Islet of Langerhans (tissue), 1 donor: ENCODE measurements around the gene CAMK2A.
"Not testable (repeated sequence)": the region's sequence is repeated elsewhere in the genome, so short reads cannot be mapped to it uniquely, and the experiment has no call there.

Experiments used
- FAIRE-seq: peaks from one replicate; lab custom pipeline; 2011; peaks lifted over from hg19 to GRCh38; lab: Jason Lieb, UNC

The CAMK2A gene

DNA sequence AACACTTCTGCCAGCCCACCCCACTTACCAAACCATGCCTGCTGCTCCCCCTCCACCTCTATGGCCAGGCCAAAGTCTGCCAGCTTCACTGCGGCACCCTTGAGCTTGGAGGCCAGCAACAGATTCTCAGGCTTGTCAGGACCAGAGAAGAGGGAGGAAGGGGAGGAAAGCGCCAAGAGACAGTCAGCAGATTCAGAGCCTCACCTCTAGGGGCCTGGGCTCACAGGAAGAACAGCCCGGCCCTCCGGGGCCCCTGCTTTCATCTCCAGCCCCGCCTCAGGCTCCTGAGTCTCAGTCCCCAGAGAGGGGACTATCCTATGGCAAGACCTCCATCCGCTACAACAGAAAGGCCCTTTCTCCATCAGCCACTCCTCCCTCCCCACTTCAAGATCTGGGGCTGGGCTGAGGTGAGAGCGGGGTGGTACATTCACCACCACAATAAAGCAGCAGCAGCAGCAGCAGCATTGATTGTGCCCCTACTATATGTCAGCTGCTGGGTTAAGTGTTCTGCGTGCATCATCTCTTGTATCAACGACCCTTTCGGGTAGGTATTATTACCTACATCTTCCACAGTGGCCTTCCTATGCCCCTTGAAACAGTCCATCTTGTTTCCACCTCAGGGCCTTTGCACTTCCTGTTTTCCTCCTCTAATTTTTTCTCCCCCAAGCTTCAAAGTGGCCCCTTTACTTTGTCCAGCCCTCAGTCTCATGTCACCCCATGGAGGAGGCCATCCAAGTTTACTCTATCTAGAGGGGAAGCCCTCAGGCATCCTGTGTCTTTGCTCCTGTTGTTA, 36.0 kb downstream of the CAMK2A start:
- no peak for FAIRE-seq

DNA sequence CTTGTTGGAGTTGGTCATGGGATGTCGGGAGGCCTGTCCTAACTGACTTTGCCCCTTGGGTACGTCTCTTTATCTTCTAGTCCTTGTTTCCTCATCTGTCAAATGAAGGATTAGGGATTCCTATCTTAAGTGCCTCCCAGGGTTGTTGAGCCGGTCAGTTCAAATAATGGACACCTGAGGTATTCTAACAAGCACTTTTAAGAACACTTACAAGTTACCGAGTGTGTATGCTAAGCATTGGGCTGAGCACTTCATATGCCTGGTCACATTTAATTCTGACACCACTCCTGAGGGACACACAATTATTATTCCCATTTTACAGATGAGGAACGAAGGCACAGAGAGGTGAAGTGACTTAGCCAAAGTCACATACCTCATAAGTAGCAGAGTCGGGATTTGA, 37.1 kb downstream of the CAMK2A start:
- no peak for FAIRE-seq

DNA sequence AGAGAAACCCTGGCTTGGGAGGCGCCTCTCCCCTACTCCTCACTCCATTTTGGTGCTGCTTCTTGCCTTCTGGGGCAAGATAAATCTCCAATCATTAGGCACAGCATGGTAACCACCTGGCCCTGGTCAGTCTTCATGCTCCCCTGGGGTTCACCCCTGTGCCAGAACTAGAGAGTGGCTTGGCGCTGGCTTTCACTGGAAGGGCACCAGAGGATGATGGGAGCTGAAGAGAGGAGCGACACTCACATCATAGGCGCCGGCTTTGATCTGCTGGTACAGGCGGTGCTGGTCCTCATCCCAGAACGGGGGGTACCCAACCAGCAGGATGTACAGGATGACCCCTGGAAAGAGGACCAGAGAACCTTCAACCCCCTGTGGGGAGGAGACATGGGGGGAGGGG, 38.1 kb downstream of the CAMK2A start:
- no peak for FAIRE-seq

DNA sequence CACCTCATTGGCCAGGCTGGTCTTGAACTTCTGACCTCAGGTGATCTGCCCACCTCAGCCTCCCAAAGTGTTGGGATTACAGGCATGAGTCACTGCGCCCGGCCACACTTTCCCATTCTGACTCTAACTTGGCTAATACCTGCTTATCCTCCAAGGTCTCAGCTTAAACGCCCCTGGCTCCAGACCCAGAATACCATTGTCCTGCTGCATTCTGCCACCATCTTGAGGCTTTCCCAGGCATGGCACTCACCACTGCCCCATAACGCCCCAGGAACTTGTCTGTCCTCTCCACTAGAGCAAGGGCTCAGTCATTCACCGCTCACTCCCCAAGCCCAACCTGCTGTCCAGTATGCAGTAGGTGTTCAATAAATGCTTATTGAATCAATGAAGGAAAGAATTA, 39.8 kb downstream of the CAMK2A start:
- no peak for FAIRE-seq

DNA sequence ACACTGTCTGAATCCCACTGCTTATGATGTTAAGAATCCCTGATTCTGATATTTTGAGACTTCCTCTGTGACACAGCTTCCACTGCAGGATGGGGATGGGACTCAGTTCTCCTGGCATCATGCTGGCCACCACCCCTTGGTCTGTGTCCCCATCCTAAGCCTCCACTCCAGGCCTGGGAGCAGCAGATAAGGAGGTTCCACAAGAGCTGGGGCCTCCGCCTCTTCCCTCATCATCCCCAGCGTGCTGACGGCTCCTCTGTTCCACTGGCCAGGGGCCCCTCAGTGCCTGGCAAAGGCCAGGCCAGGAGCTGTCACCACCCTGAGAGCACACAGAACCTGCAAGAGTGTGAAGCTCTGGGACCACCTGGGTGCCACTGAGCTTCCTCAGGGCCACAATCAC, 40.6 kb downstream of the CAMK2A start:
- no peak for FAIRE-seq

DNA sequence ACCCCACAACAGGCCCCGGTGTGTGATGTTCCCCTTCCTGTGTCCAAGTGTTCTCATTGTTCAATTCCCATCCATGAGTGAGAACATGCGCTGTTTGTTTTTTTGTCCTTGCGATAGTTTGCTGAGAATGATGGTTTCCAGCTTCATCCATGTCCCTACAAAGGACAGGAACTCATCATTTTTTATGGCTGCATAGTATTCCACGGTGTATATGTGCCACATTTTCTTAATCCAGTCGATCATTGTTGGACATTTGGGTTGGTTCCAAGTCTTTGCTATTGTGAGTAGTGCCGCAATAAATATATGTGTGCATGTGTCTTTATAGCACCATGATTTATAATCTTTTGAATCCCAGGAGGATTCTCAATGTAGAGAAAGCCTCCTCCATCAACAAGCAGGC, 41.1 kb downstream of the CAMK2A start:
- FAIRE-seq = not testable (repeated sequence)

DNA sequence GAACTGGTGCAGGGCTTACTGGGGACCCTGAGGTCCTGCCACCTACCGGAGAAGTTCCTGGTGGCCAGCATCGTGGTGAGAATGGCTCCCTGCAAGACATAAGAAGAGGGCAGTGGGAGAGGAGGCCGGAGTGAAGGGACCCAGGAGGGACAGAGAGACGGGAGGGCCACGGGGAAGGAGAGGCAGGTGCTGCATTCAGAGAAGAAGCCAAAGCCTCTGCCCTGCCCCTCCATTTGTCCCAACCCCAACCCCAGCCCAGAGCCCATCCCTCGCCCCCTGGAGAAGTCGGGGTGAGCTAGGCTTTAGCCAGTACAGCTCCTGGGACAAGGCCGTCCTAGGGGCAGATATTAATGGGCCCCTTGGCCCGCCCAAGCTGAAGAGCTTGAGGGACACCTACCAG, 41.8 kb downstream of the CAMK2A start:
- FAIRE-seq = no peak

DNA sequence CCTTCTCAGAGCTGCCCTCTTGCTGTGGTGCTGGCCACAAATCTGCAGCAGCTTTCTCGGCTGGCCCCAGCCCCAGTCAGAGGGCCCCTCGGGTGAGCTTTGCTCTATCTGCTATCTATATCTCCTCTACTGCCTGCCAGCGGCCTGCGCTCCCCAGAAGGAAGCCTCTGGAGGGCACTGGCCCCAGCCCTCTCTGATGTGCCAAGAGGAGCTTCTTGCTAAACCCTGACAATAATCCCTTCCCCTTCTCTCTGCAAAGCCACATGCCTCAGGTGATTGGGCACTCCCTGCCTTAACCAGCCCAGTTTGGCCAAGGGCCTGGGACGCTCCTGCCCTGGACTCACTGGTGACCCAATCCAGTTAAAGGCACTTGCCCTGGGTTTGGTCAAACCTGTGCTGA, 42.7 kb downstream of the CAMK2A start:
- FAIRE-seq = no peak

DNA sequence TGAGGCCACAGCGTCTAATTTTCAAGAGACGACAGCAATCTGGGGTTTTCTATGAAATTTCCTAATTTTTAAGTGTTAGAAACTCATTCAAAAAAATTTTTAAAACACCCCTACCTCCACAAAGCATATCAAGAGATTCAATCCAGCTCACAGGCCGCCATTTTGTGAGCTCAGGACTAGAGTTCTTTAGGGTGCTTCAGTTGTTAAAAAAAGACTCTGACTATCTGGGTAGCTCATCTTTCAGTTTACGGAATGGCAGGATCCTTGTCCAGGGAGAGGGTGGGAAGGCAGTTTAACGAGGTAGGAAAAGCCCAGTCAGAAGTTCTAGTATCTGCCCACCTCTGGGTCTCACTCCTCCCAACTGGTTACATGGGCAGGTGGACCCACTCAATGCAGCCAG, 43.1 kb downstream of the CAMK2A start:
- no peak for FAIRE-seq

DNA sequence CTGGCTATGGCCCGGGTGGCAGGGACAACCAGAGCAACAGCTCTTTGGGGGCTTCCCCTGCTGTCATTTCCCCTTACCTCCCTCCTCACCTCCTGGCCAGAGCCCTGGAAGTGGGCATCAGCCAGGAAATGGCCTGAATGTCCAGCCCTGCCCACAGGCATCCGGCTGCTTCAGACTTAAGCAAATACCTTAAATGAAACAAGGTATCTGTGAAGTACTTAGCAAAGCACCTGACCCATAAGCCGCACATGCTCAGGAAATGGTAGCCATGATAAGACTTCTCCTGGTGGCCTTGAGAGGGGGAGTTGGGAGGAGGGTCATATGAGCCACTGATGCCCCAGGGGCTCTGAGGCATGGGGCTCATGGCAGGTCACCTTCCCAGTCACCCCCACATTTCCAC, 43.8 kb downstream of the CAMK2A start:
- no peak for FAIRE-seq

DNA sequence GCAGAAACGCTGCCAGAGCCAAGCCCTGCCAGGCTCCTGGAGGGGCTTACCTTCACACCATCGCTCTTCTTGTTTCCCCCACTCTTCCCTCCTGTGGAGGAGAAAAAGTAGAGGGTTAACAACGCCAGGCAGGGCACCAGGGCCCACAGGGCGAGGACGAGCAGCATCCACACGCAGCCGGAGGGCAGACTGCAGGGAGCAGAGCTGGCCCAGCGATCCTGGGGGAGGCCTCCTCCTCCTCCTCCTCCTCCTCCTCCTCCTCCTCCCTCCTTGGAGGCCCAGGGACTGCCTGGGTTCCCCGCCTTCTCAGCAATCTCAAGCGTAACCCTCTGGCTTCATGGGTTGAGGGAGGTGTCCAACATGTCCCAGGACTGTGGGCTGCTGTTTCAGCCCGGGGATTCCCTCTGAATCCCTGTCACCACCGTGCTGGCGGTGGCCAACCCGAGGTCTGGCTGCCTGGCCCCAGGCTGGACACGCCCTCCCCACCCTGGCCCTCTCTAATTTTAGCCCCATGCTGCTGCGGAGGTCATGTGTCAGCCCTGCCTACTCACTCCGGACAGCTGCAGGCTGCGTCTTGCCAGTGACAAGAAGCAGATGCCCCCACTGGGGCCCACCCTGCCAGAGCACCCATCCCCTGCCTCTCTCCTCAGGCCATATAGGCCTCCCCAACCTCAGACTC, 44.3 kb downstream of the CAMK2A start:
- FAIRE-seq = no peak

DNA sequence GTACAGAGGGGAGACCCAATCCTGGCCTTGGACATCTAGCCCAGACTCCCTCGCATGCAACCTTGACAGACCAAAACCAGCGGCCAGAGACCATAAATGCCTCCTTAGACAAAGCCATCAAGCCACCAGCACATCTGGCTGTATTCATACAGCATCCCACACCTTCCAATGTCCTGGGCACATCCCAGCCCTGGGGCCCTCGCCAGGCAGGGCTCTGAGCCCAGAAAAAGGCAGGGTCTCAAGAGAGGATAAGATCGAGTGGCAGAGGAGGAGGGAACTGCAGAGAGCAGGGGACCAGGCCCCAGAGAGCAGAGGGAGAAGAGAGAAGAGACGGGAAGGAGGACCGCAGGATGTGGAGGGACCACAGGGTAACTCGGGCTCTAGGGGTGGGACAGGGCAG, 45.4 kb downstream of the CAMK2A start:
- FAIRE-seq = no peak

DNA sequence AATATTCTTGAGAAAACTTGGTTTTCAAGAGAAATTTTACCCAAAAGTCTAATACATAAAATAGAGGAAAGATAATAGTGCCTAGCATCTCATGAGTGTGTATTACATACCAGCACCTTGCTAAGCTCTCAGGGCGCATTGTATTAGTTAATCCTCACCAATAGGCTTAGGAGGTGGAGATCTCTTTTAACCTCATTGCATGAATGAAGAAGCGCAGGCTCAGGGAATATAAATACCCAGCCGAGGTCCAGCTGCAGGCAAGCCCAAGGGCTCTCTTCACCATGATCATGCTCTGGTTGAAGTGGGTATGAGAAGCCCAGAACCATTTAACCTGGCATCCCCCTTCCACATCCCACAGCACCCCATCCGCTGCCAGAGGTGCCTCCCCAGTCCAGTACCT, 46.0 kb downstream of the CAMK2A start:
- FAIRE-seq = no peak

DNA sequence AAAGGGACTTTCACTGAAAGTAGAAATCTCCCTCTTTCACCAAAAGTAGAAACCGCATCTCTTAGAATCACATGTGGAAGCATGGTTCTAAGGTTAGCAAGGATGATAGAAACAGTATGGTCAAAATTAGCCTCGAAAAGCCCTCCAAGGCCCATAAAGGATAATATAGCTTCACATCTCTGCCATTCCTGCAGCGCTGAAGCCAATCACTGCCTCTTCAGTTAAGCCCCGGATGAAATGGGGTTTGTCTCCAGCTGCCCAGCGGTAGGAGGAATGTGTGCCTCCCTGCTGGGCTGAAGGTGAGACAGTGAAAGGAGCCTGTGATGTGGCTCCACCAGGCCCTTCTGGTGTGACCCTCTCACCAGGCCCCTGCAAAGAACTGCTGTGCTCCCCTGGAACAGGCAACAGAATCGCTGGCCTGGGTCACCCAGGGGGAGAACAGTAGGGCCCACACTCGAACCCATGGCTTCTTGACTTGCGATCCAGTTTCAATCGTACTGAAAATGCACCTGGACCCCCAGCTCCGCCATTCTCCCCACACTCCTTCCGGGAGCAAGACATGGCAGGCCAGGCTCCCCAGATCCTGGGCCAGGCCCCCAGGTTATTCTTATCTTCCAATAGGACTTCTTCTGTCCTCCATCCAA, 47.2 kb downstream of the CAMK2A start:
- FAIRE-seq = no peak

DNA sequence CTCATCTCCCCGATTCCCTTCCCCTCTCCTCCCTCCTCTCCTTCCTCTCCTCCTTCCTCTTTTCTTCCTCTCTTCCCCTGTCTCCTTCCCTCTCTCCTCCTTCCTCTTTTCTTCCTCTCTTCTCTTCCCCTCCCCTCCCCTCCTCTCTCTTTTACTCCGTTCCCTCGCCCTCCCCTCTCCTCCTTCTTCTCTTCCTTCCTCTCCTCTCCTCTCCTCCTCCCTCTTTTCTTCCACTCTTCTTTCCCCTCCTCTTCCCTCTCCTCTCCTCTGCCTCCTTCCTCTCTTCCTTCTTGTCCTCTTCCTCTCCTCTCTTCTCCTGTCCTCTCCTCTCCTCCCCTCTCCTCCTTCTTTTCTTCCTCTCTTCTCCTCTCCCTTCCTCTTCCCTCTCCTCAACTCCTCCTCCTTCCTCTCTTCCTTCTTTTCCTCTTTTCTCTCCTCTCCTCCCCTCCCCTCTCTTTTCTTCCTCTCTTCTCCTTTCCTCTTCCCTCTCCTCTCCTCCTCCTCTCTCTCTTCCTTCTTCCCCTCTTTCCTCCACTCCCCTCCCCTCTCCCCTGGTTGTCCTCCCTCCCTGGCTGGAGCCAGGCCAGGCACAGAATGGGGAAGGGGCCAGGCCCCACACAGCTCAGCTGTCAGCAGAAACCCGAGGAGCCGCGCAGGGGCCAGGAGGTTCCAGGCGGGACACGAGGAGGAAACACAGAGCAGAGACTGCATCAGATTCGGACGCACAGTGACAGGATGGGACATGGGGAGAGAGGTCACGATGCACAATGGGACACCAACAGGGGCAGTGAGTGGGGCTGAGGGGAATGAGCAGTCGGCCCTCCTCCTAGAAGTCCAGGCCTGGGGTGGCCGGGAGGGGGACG, 48.0 kb downstream of the CAMK2A start:
- FAIRE-seq = no peak

DNA sequence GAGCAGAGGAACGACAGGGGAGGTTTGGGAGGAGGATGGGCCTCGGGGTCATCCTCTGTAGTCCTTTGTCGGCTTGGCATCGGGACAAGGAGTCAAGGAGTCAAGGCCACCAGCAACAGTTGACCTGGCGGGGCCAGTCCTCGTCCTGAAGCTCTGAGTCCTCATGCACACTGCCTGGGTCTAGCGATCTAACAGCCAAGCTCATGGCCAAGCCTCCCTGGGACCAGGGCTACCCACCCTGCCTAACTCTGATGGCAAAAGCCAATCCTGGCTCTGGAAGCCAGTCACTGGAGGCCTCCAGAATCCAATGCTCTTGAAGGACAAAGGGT, 49.8 kb downstream of the CAMK2A start:
- FAIRE-seq = no peak

DNA sequence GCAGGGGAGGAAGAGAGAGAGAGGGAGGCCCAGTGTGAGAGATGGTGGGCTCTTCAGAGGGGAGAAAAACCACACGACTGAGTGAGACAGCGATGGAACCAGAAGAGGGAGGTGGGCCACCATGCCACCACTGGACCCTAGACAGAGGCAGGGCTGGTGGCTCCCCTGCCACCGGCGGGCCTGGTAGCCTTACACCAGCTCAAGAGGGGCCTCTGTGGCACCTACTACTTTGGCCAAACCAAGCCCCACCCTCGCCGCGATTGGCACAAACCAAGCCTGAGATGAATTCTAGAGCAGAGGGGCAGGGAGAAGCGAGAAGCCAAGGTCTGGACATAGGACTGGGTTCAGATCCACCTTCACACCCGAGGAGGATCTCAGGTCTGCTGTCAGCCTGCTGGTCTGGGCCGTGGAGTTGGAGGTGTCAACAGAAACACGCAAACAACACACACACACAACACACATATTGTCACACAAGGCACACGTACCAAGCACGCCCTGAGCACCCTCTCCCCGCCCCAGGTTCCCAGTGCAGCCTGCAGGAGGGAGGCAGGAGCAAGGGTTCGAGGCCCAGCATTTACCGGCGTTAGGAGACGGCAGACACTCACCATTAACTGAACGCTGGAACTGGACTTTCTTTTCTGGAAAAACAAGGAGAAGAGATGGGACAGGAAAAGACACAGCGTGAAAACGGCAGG, 50.3 kb downstream of the CAMK2A start:
- FAIRE-seq = no peak

DNA sequence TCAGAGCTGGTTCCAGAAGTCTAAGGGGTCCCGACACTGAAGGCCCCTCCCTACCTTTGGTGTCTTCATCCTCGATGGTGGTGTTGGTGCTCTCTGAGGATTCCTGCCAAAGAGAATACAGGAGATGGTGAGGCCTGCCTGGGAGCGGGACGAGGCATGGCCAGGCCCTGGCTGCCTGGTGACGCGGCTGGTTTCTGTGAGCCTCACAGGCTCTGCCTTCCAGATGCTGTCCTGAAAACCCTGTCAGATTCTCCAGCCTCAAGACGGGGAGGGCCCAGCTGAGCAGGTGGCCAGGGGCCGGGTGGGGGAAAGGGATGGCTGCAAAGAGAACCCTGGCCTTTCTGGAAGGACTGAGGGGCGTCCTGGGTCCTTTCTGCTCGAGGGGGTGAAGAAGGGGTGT, 50.9 kb downstream of the CAMK2A start:
- FAIRE-seq = no peak

DNA sequence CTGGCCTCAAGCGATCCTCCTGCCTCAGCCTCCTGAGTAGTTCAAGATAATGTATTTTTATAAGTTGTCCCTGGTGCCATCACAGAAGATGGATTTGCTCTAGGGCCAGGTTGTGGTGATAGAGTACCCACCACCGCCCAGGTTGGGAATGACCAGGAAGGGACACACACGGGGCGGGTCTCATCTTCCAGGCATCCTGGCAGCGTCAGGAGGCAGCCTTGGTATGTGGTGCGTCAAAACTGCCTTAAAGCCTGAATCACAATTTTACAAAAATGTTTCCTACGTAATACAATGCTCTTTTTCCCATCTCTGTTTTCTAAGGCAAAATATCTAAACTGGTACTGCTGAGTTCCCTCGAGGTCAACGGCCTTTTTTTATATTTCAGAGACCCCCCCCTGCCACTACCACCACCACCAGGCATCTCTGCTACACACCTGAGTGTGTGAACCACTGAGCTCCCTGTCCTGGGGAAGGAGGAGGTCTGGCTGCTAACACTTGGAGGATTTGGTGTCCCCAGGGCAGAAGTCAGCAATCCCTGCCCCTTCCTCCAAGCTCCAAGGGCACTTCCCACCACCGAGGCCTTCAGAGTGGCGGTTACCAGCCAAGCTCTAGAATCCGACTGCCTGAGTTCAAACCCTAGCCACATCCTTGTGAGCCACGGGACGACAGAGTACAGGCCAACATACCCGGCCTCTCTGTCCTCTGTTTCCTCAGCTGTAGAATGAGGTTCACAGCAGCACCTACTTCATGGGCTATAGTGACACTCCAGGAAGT, 52.4 kb downstream of the CAMK2A start:
- FAIRE-seq = no peak

DNA sequence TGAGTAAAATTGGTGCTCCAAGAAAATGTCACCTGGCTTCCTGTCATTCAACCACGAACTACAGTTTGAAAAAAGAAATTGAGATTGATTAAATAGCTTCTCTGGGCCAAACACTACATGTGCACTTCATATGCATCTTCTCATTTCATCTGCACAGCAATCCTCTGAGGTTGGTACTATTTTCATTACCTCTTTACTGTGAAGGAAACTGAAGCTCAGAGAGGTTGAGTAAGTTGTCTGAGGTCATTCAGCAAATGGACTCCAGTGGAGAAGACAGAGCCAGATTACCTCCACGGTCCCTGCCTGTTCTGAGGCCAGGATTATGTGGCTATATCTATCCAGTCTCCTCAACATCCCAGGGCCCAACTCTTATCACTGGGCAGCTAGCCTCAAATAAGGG, 53.3 kb downstream of the CAMK2A start:
- no peak for FAIRE-seq

DNA sequence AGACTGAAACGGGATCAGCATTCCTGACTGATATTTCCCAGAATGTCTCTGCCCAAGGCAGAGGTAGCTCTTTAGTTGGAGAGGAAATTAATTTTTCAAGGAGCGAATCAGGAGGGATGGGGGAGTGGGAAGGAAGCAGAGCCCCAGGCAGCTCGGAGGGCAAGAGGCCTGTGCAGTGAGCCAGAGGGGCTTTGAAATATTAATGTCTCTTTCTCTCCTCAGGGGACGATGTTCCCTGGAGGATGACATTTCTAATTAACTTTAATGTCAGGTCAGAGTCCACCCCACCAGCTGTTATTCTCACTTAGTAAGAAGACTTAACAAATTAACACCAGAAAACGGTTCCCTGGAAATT, 54.1 kb downstream of the CAMK2A start:
- FAIRE-seq = no peak
